HEK293 (cell line): ENCODE results near the gene CCM2L.

Experiments
- BCL6B ChIP-seq: fragments of 450-650 bp; formaldehyde crosslinking; IDR thresholded peaks from 2 replicates; pipeline ENCODE4 v1.5.1; 2017; ENCODE audit warnings: missing biosample characterization, missing genetic modification characterization
- GLI2 ChIP-seq: fragments of 450-650 bp; formaldehyde crosslinking; IDR thresholded peaks from 2 replicates; pipeline ENCODE4; 2017; ENCODE audit warnings: missing biosample characterization, missing genetic modification characterization, low read depth, borderline replicate concordance
- GLIS1 ChIP-seq: fragments of 450-650 bp; formaldehyde crosslinking; IDR thresholded peaks from 2 replicates; pipeline ENCODE4 v1.5.1; 2016; ENCODE audit warnings: missing biosample characterization, missing genetic modification characterization
- MYNN ChIP-seq: fragments of 450-650 bp; formaldehyde crosslinking; IDR thresholded peaks from 2 replicates; pipeline ENCODE4 v1.5.1; 2016; ENCODE audit warnings: missing biosample characterization, missing genetic modification characterization, borderline replicate concordance
- MZF1 ChIP-seq: fragments of 450-650 bp; formaldehyde crosslinking; IDR thresholded peaks from 2 replicates; pipeline ENCODE4 v1.5.1; 2017; ENCODE audit warnings: missing biosample characterization, missing genetic modification characterization, borderline replicate concordance
- SCRT1 ChIP-seq: fragments of 450-650 bp; formaldehyde crosslinking; IDR thresholded peaks from 2 replicates; pipeline ENCODE4 v1.5.1; 2016; ENCODE audit warnings: missing biosample characterization, missing genetic modification characterization, borderline replicate concordance
- SP3 ChIP-seq: fragments of 450-650 bp; formaldehyde crosslinking; IDR thresholded peaks from 2 replicates; pipeline ENCODE4 v1.5.1; 2016; ENCODE audit warnings: missing biosample characterization, missing genetic modification characterization
- SP7 ChIP-seq: fragments of 450-650 bp; formaldehyde crosslinking; IDR thresholded peaks from 2 replicates; pipeline ENCODE4 v1.5.1; 2016; ENCODE audit warnings: missing biosample characterization, missing genetic modification characterization
- TRIM28 ChIP-seq: IDR thresholded peaks from 2 replicates; pipeline ENCODE4 v1.6.1; 2011; ENCODE audit warnings: low read length, control low read depth, borderline replicate concordance
- ZBTB17 ChIP-seq: fragments of 450-650 bp; formaldehyde crosslinking; IDR thresholded peaks from 2 replicates; pipeline ENCODE4 v1.5.1; 2016; ENCODE audit warnings: missing biosample characterization, missing genetic modification characterization
- ZBTB44 ChIP-seq: fragments of 450-650 bp; IDR thresholded peaks from 2 replicates; pipeline ENCODE4 v1.5.1; 2018; ENCODE audit warnings: missing biosample characterization, mild to moderate bottlenecking, missing genetic modification characterization
- ZEB2 ChIP-seq: fragments of 450-650 bp; formaldehyde crosslinking; IDR thresholded peaks from 2 replicates; pipeline ENCODE4 v1.5.1; 2016; ENCODE audit warnings: missing biosample characterization, missing genetic modification characterization
- ZFHX2 ChIP-seq: fragments of 450-650 bp; formaldehyde crosslinking; conservative IDR thresholded peaks from 2 replicates; pipeline ENCODE4 v1.5.1; 2016; ENCODE audit warnings: missing biosample characterization, missing genetic modification characterization
- ZIC2 ChIP-seq: fragments of 450-650 bp; formaldehyde crosslinking; IDR thresholded peaks from 2 replicates; pipeline ENCODE4 v1.5.1; 2016; ENCODE audit warnings: missing biosample characterization, missing genetic modification characterization
- ZNF112 ChIP-seq: fragments of 450-650 bp; formaldehyde crosslinking; IDR thresholded peaks from 2 replicates; pipeline ENCODE4 v1.5.0; 2017; ENCODE audit warnings: missing biosample characterization, missing genetic modification characterization
- ZNF121 ChIP-seq: fragments of 450-650 bp; formaldehyde crosslinking; IDR thresholded peaks from 2 replicates; pipeline ENCODE4 v1.5.1; 2016; ENCODE audit warnings: missing biosample characterization, missing genetic modification characterization
- ZNF155 ChIP-seq: fragments of 450-650 bp; formaldehyde crosslinking; IDR thresholded peaks from 2 replicates; pipeline ENCODE4 v1.5.1; 2016; ENCODE audit warnings: missing biosample characterization, missing genetic modification characterization
- ZNF169 ChIP-seq: fragments of 450-650 bp; formaldehyde crosslinking; IDR thresholded peaks from 2 replicates; pipeline ENCODE4 v1.5.1; 2016; ENCODE audit warnings: missing biosample characterization, missing genetic modification characterization
- ZNF19 ChIP-seq: fragments of 450-650 bp; formaldehyde crosslinking; IDR thresholded peaks from 2 replicates; pipeline ENCODE4; 2016; ENCODE audit warnings: missing biosample characterization, missing genetic modification characterization, low read depth
- ZNF449 ChIP-seq: fragments of 450-650 bp; formaldehyde crosslinking; IDR thresholded peaks from 2 replicates; pipeline ENCODE4 v1.5.1; 2017; ENCODE audit warnings: missing biosample characterization, mild to moderate bottlenecking, missing genetic modification characterization, moderate library complexity
- ZNF514 ChIP-seq: fragments of 450-650 bp; formaldehyde crosslinking; IDR thresholded peaks from 2 replicates; pipeline ENCODE4 v1.5.1; 2016; ENCODE audit warnings: missing biosample characterization, missing genetic modification characterization
- ZNF548 ChIP-seq: fragments of 450-650 bp; formaldehyde crosslinking; IDR thresholded peaks from 2 replicates; pipeline ENCODE4 v1.5.1; 2016; ENCODE audit warnings: missing biosample characterization, missing genetic modification characterization
- ZNF561 ChIP-seq: fragments of 450-650 bp; IDR thresholded peaks from 2 replicates; pipeline ENCODE4 v1.5.1; 2018; ENCODE audit warnings: missing biosample characterization, missing genetic modification characterization, borderline replicate concordance
- ZNF600 ChIP-seq: fragments of 450-650 bp; formaldehyde crosslinking; IDR thresholded peaks from 2 replicates; pipeline ENCODE4 v1.5.1; 2016; ENCODE audit warnings: missing biosample characterization, missing genetic modification characterization
- ZNF677 ChIP-seq: fragments of 450-650 bp; IDR thresholded peaks from 2 replicates; pipeline ENCODE4 v1.5.0; 2018; ENCODE audit warnings: missing biosample characterization, mild to moderate bottlenecking, missing genetic modification characterization, moderate library complexity
- ZNF747 ChIP-seq: fragments of 450-650 bp; formaldehyde crosslinking; IDR thresholded peaks from 2 replicates; pipeline ENCODE4 v1.5.1; 2016; ENCODE audit warnings: missing biosample characterization, missing genetic modification characterization
- ZNF776 ChIP-seq: fragments of 450-650 bp; formaldehyde crosslinking; IDR thresholded peaks from 2 replicates; pipeline ENCODE4 v1.5.0; 2017; ENCODE audit warnings: missing biosample characterization, missing genetic modification characterization, borderline replicate concordance
- ZNF777 ChIP-seq: fragments of 450-650 bp; formaldehyde crosslinking; IDR thresholded peaks from 2 replicates; pipeline ENCODE4 v1.5.1; 2017; ENCODE audit warnings: missing biosample characterization, missing genetic modification characterization, borderline replicate concordance
- ZNF791 ChIP-seq: fragments of 450-650 bp; formaldehyde crosslinking; IDR thresholded peaks from 2 replicates; pipeline ENCODE4 v1.5.1; 2016; ENCODE audit warnings: missing biosample characterization, missing genetic modification characterization
- ZNF837 ChIP-seq: fragments of 450-650 bp; formaldehyde crosslinking; IDR thresholded peaks from 2 replicates; pipeline ENCODE4 v1.5.1; 2016; ENCODE audit warnings: missing biosample characterization, missing genetic modification characterization
- ZXDB ChIP-seq: fragments of 450-650 bp; formaldehyde crosslinking; IDR thresholded peaks from 2 replicates; pipeline ENCODE4 v1.5.1; 2016; ENCODE audit warnings: missing biosample characterization, missing genetic modification characterization
- TF ChIP-seq, protein P1 (sequence below): fragments of 450-650 bp; formaldehyde crosslinking; IDR thresholded peaks from 2 replicates; pipeline ENCODE4 v1.5.1; 2016; ENCODE audit warnings: missing biosample characterization, missing genetic modification characterization
- TF ChIP-seq, protein P2 (sequence below): fragments of 450-650 bp; formaldehyde crosslinking; IDR thresholded peaks from 2 replicates; pipeline ENCODE4 v1.5.1; 2016; ENCODE audit warnings: missing biosample characterization, missing genetic modification characterization, low read depth

The CCM2L gene

DNA sequence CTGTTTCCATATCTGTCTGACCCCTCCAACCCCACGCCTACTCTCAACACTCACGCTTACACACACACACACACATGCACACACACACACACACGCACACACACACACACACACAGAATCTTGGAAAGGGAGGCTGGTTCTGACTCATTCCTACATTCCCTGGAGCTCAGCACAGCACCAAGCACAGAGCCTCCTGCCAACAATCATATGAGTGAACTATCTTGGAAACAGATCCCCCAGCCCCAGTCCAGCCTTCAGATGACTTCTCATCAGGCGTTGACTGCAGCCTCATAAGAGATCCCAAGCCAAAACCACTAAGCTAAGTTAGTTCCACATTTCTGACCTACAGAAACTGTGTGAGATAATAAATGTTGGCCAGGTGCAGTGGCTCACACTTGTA lies 27.7 kb downstream of the CCM2L start (continued):
- TF ChIP-seq ZNF449 (no peak), ZNF121 (tag by site-specific recombination) (no peak), ZIC2 (tag by site-specific recombination) (peak; percentile 16; the same call in 1 of the 2 replicates), ZNF169 (tag by site-specific recombination) (peak; percentile 90; the same call in 1 of the 2 replicates), ZFHX2 (tag by site-specific recombination) (peak; percentile 84), ZNF19 (no peak), SP3 (tag by site-specific recombination) (no peak), ZNF561 (tag by site-specific recombination) (no peak), ZNF777 (no peak), ZNF600 (tag by site-specific recombination) (no peak), SCRT1 (tag by site-specific recombination) (no peak), ZNF155 (no peak), ZNF776 (no peak), ZBTB44 (tag by site-specific recombination) (no peak), ZNF514 (tag by site-specific recombination) (no peak), ZNF548 (tag by site-specific recombination) (0 out of 2 replicates have a peak, but pooled peaks have one; percentile 12), ZNF747 (tag by site-specific recombination) (no peak), ZNF791 (no peak), ZXDB (tag by site-specific recombination) (no peak), GLI2 (tag by site-specific recombination) (no peak), SP7 (tag by site-specific recombination) (0 out of 2 replicates have a peak, but pooled peaks have one; percentile 18), ZBTB17 (tag by site-specific recombination) (no peak), TRIM28 (no peak), MYNN (tag by site-specific recombination) (no peak), MZF1 (peak; percentile 71), ZNF112 (tag by site-specific recombination) (0 out of 2 replicates have a peak, but pooled peaks have one; percentile 26), ZNF677 (tag by site-specific recombination) (no peak), ZNF837 (no peak), ZEB2 (tag by site-specific recombination) (no peak), BCL6B (0 out of 2 replicates have a peak, but pooled peaks have one; percentile 11), GLIS1 (no peak)
- TF ChIP-seq, protein P1, sequence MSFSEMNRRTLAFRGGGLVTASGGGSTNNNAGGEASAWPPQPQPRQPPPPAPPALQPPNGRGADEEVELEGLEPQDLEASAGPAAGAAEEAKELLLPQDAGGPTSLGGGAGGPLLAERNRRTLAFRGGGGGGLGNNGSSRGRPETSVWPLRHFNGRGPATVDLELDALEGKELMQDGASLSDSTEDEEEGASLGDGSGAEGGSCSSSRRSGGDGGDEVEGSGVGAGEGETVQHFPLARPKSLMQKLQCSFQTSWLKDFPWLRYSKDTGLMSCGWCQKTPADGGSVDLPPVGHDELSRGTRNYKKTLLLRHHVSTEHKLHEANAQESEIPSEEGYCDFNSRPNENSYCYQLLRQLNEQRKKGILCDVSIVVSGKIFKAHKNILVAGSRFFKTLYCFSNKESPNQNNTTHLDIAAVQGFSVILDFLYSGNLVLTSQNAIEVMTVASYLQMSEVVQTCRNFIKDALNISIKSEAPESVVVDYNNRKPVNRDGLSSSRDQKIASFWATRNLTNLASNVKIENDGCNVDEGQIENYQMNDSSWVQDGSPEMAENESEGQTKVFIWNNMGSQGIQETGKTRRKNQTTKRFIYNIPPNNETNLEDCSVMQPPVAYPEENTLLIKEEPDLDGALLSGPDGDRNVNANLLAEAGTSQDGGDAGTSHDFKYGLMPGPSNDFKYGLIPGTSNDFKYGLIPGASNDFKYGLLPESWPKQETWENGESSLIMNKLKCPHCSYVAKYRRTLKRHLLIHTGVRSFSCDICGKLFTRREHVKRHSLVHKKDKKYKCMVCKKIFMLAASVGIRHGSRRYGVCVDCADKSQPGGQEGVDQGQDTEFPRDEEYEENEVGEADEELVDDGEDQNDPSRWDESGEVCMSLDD (tag by site-specific recombination), result no peak
- TF ChIP-seq, protein P2, sequence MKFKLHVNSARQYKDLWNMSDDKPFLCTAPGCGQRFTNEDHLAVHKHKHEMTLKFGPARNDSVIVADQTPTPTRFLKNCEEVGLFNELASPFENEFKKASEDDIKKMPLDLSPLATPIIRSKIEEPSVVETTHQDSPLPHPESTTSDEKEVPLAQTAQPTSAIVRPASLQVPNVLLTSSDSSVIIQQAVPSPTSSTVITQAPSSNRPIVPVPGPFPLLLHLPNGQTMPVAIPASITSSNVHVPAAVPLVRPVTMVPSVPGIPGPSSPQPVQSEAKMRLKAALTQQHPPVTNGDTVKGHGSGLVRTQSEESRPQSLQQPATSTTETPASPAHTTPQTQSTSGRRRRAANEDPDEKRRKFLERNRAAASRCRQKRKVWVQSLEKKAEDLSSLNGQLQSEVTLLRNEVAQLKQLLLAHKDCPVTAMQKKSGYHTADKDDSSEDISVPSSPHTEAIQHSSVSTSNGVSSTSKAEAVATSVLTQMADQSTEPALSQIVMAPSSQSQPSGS, result no peak
